Testis (tissue), 3 donors: Measurements from ENCODE around the gene NPAS2. TPM values are rescaled to one million over a fixed set of nuclear protein-coding genes. Genes with fewer than 3 reads are reported as not detected.

Experiments
- DNase-seq: peaks from one replicate; pipeline ENCODE4 v3.0.0-alpha.2; 2019
- H3K27ac ChIP-seq, 2 donors: fragments of 200-600 bp; sonication (generic); one replicate each; pipeline ENCODE4 v1.5.1; 2019
- H3K27me3 ChIP-seq: fragments of 200-600 bp; sonication (generic); one replicate; pipeline ENCODE4 v1.5.1; 2019
- H3K36me3 ChIP-seq: fragments of 200-600 bp; sonication (generic); one replicate; pipeline ENCODE4 v1.5.1; 2017; ENCODE audit warnings: low read depth; ENCODE audit errors: missing control alignments
- H3K4me1 ChIP-seq: fragments of 200-600 bp; sonication (generic); one replicate; pipeline ENCODE4 v1.5.1; 2019
- H3K4me3 ChIP-seq, 2 donors: fragments of 200-600 bp; sonication (generic); one replicate each; pipeline ENCODE4 v1.5.1; 2017 to 2019
- H3K9me3 ChIP-seq: fragments of 200-600 bp; sonication (generic); one replicate; pipeline ENCODE4 v1.5.1; 2017
- POLR2A ChIP-seq: fragments of 450-650 bp; IDR thresholded peaks from one replicate; pipeline ENCODE4 v1.6.1; 2017; ENCODE audit warnings: antibody characterized with exemption, mild to moderate bottlenecking, moderate library complexity
- WGBS, 2 donors: methylation state at CpG; one replicate each; pipeline ENCODE4 v1.1.5; 2018; 5-methylcytosine and 5-hydroxymethylcytosine counted together
- intact Hi-C: fragments of 100-400 bp; cut with DNase I; formaldehyde crosslinking; loops from one replicate; pipeline ENCODE4 v1.15.1; 2023; ENCODE audit warnings: low total_unique reads
- polyA plus RNA-seq: library from polyadenylated mRNA; stranded (reverse); fragments of 350-450 nt; fragmentation: Illumina TruSeq; extraction: RNeasy Lipid Tissue Mini Kit (QIAGEN cat#74804); gene quantifications from one replicate; pipeline ENCODE4 v1.2.3, GENCODE V29; 2014; ENCODE audit warnings: low read depth, low replicate concordance; ENCODE audit not compliant: insufficient read depth
- total RNA-seq, 2 donors: library from RNA; depleted of rRNA; stranded (reverse); fragments of >200 nt; gene quantifications; one replicate each; pipeline ENCODE4 v1.2.3, GENCODE V29; 2016
- TF ChIP-seq, protein P1 (sequence below), 3 experiments: fragments of 450-650 bp in 2 of 3; fragments of 200-600 bp in 1 of 3; sonication (generic) in 1 of 3; IDR thresholded peaks; one replicate each; pipeline ENCODE4 v1.5.1; 2016 to 2019; ENCODE audit warnings: antibody characterized with exemption in 3 of 3, mild to moderate bottlenecking in 2 of 3, moderate library complexity in 1 of 3

The NPAS2 gene
- total and polyA plus RNA-seq, 3 donors from 2014 or later, result 20.4 to 64.2 (median 46.7) TPM

DNA sequence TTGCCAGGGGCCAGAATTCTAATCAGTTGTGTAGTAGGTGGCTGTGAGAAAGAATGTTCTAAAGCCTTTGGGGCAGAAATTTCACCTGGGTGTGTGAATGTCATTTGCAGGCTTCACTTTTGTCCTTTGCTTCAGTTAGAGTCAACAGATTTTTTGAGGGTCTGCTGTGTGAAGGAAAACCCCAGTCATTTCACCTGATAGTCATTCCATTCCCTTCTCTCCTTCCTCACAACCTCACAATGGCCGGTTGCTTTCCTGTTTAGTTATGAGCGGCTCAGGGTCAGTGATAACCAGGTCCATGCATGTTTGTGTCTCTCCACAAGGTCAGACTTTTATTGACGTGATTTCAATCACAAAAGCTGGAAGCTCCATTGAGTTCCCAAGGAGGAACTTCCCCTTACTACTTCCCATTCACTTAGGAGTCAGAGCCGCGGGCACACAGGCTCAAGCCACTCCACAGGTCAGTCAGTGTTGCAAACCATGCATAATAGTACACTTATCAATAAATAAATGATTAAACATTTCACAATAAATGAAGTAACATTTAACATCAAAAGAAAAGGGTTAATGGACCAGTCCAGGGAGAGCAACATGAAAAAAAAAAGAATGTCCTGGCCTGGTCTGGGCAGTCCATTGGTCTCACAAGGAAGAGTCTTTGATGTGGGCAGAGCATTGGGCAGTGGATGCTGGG, 74.3 kb downstream of the NPAS2 start:
- Histone ChIP-seq H3K4me3 (no peak overlapping the region), H3K27me3 (no peaks in the 10 kb centered on the region), H3K36me3 (no peaks in the 10 kb centered on the region), H3K9me3 (no peaks in the 10 kb centered on the region), H3K27ac (no peak overlapping the region), H3K4me1 (peaks cover 13% of the 10 kb centered on the region)
- intact Hi-C loops, result no loop called here
- WGBS, 2 donors, result 67 to 72% methylated on average over 5 of the region's 5 CpGs
- DNase-seq, result no peak
- TF ChIP-seq POLR2A, result no peak
- TF ChIP-seq, protein P1, sequence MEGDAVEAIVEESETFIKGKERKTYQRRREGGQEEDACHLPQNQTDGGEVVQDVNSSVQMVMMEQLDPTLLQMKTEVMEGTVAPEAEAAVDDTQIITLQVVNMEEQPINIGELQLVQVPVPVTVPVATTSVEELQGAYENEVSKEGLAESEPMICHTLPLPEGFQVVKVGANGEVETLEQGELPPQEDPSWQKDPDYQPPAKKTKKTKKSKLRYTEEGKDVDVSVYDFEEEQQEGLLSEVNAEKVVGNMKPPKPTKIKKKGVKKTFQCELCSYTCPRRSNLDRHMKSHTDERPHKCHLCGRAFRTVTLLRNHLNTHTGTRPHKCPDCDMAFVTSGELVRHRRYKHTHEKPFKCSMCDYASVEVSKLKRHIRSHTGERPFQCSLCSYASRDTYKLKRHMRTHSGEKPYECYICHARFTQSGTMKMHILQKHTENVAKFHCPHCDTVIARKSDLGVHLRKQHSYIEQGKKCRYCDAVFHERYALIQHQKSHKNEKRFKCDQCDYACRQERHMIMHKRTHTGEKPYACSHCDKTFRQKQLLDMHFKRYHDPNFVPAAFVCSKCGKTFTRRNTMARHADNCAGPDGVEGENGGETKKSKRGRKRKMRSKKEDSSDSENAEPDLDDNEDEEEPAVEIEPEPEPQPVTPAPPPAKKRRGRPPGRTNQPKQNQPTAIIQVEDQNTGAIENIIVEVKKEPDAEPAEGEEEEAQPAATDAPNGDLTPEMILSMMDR (IDR thresholded peaks at IDR 0.05), result no peak

DNA sequence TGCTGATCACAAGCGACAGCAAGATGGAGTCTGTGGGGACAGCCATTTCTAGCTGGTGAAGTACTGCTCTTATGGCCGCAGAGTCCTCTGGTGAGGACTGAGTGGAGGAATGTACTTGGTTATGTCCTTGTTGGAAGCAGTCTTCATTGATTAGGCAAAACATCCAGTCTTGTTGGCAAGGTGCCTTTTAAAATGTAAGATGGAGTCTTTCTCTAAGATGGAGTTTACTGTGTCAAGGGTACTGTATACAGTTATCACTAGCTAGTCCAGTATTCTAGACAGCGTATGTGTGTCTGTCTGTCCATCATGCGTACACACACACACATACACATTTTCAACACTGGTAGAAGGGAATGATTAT, 74.8 kb downstream of the NPAS2 start:
- intact Hi-C loops, result no loop called here
- TF ChIP-seq, protein P1 (IDR thresholded peaks at IDR 0.05), result no peak
- no peak for TF ChIP-seq POLR2A
- 94 to 95% methylated on average over 4 of the region's 4 CpGs for WGBS, 2 donors

DNA sequence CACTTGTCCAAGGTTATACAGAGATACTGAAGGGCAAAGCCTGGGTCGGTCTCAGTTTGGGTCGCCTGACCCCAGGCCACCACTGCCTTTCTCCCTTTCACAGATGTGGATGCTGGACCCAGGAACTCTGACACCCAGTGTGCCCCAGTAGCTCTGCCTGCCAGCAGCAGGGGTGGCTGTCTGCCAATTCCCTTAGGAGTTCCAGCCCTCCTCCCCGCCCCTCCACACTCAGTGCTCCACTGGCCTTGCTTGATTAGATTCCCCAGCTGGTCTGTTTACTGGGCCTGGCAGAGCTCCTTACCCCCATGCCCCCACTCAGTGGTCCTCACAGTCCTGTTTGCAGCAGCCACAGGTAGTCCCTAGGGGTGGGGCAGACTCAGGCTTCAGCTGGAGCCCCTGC, 75.5 kb downstream of the NPAS2 start:
- no peaks in the 10 kb centered on the region for H3K9me3 ChIP-seq
- H3K36me3 ChIP-seq, result no peaks in the 10 kb centered on the region
- DNase-seq, result peak; percentile 83
- no peak overlapping the region for H3K4me3 ChIP-seq
- WGBS, 2 donors, result 52 to 75% methylated on average over 3 of the region's 3 CpGs
- H3K4me1 ChIP-seq, result peaks cover 13% of the 10 kb centered on the region
- no peaks in the 10 kb centered on the region for H3K27me3 ChIP-seq
- TF ChIP-seq, protein P1 (IDR thresholded peaks at IDR 0.05), result no peak
- TF ChIP-seq POLR2A, result no peak
- no peak overlapping the region for H3K27ac ChIP-seq
- intact Hi-C loops, result no loop called here

More for the DNA sequence above, 74.8 kb downstream of the NPAS2 start:
- no peak overlapping the region for H3K27ac ChIP-seq
- no peak for DNase-seq
- H3K9me3 ChIP-seq, result no peaks in the 10 kb centered on the region
- no peak overlapping the region for H3K4me3 ChIP-seq
- no peaks in the 10 kb centered on the region for H3K27me3 ChIP-seq
- H3K36me3 ChIP-seq, result no peaks in the 10 kb centered on the region
- H3K4me1 ChIP-seq, result peaks cover 13% of the 10 kb centered on the region

DNA sequence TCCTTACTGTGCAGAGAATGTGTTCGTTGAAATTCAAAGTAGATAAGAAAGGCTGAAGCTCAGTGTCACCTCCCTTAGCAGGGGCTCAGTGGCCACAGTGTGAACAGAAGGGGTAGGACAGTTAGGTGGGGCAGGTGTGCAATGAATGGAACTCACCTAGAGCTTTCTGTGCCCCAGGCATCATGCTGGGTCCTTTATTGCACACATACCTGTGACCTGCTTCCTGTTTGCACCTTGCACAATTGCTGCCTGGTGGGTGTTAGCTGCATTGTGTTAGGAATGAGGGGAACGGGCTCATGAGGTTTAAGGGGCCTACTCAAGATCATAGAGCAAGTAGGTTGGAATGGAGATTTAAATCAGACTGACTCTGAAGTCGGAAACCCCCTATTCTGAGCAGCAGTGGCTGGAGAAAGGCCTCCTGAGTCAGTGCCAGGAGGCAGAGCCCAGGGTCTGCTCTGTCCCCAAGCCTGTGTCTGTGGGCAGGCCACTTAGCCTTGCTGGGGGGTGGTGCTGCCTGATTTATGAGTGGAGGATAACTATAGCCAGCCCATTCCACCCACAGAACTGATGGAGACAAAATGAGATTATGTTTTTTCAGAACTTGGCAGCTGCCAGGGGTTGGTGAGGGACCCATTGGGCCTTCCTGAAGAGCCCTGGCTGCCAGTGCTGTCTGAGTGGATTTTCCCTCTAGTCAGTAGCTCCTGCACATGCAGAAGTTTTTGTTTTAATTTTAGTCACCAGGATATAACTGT, 76.2 kb downstream of the NPAS2 start:
- no peak for DNase-seq
- intact Hi-C loops, result no loop called here
- H3K9me3 ChIP-seq, result no peaks in the 10 kb centered on the region
- no peak overlapping the region for H3K4me3 ChIP-seq
- H3K27me3 ChIP-seq, result no peaks in the 10 kb centered on the region
- H3K27ac ChIP-seq, result no peak overlapping the region
- H3K36me3 ChIP-seq, result no peaks in the 10 kb centered on the region
- H3K4me1 ChIP-seq, result peaks cover 13% of the 10 kb centered on the region
- WGBS, 2 donors, result 77 to 78% methylated on average over 3 of the region's 3 CpGs
- no peak for TF ChIP-seq POLR2A

DNA sequence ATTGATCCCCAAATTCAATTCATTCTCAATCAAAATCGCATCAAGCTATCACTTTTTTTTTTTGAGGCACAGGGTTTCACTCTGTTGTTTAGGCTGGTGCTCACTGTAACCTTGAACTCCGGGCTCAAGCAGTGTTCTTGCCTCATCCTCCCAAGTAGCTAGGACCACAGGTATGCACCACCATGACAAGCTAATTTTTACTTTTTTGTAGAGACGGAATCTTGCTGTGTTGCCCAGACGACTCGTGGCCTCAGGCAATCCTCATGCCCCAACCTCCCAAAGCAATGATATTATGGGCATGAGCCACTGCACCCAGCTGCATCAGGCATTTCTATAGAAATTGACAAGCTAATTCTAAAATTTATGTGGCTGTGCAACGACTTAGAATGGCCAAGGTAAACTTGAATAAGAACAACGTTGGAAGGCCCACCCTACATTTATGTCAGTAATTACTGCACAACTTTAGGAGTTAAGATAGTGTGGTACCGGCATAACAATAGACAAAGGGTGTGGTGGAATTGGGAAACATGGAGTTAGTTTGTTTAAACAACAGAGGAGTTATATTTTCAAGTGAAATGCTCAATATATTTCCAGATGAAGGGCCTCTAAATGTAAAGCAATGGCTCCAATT, 78.2 kb downstream of the NPAS2 start:
- Histone ChIP-seq H3K36me3 (no peaks in the 10 kb centered on the region), H3K27me3 (no peaks in the 10 kb centered on the region), H3K4me3 (no peak overlapping the region), H3K4me1 (peaks cover 13% of the 10 kb centered on the region), H3K27ac (no peak overlapping the region), H3K9me3 (no peaks in the 10 kb centered on the region)
- DNase-seq, result no peak
- intact Hi-C loops, result no loop called here
- TF ChIP-seq, protein P1 (IDR thresholded peaks at IDR 0.05), result no peak
- no peak for TF ChIP-seq POLR2A
- 83 to 86% methylated on average over 8 of the region's 8 CpGs for WGBS, 2 donors
